Measurements from ENCODE around the gene ABCC8. TPM values are rescaled to one million over a fixed set of nuclear protein-coding genes. Genes with fewer than 3 reads are reported as not detected.

ABCC8 gene
- polyA plus RNA-seq, 1 donor: 1.2 TPM

GRCh38 chr11:17403980-17404759 lies 72.5 kb downstream of the ABCC8 start:
- DNase-seq: no peak

GRCh38 chr11:17402486-17402885 lies 74.2 kb downstream of the ABCC8 start:
- no peak for DNase-seq

- no peak for DNase-seq
Measured at GRCh38 chr11:17401841-17402240, 74.8 kb downstream of the ABCC8 start.

GRCh38 chr11:17401316-17401715 lies 75.3 kb downstream of the ABCC8 start:
- DNase-seq: no peak

GRCh38 chr11:17400048-17400775 lies 76.4 kb downstream of the ABCC8 start:
- no peak for DNase-seq

GRCh38 chr11:17399236-17399635 lies 77.4 kb downstream of the ABCC8 start:
- DNase-seq: no peak

- DNase-seq: no peak
Measured at GRCh38 chr11:17397311-17398002, 79.2 kb downstream of the ABCC8 start.

GRCh38 chr11:17396598-17397310 lies 79.9 kb downstream of the ABCC8 start:
- DNase-seq: no peak

- no peak for DNase-seq
Measured at GRCh38 chr11:17395978-17396377, 80.7 kb downstream of the ABCC8 start.

- no peak for DNase-seq
Measured at GRCh38 chr11:17395554-17395961, 81.1 kb downstream of the ABCC8 start.

GRCh38 chr11:17394743-17395390 lies 81.8 kb downstream of the ABCC8 start:
- DNase-seq: no peak

GRCh38 chr11:17393472-17393871 lies 83.2 kb downstream of the ABCC8 start:
- no peak for DNase-seq

GRCh38 chr11:17392872-17393271 lies 83.8 kb downstream of the ABCC8 start:
- DNase-seq: no peak

GRCh38 chr11:17391493-17392355 lies 84.9 kb downstream of the ABCC8 start:
- no peak for DNase-seq

GRCh38 chr11:17389957-17390649 lies 86.5 kb downstream of the ABCC8 start:
- DNase-seq: no peak

- peak; percentile 77 for DNase-seq
Measured at GRCh38 chr11:17389211-17389956, 87.3 kb downstream of the ABCC8 start.

- DNase-seq: no peak
Measured at GRCh38 chr11:17388609-17389210, 87.9 kb downstream of the ABCC8 start, which contains the start of gene KCNJ11. KCNJ11 (minus strand) TSS chr11:17388659; CDS start chr11:17388091, 568 bp downstream.

GRCh38 chr11:17387811-17388210 lies 88.8 kb downstream of the ABCC8 start:
- no peak for DNase-seq

- DNase-seq: no peak
Measured at GRCh38 chr11:17387254-17387653, 89.4 kb downstream of the ABCC8 start.
